Subcutaneous abdominal adipose tissue (tissue), 5 donors: ENCODE measurements around the gene PPIE.

Experiments used
- H3K27ac ChIP-seq: one replicate; pipeline ENCODE4 v1.7.0; 2013; ENCODE audit warnings: low read depth, mild to moderate bottlenecking, inconsistent platforms, low read length, moderate library complexity
- H3K27me3 ChIP-seq, 5 donors: one replicate each; pipeline ENCODE4 v1.7.0; 2013; ENCODE audit warnings: low read length in 5 of 5, inconsistent platforms in 1 of 5; ENCODE audit not compliant: control insufficient read depth in 5 of 5, insufficient read depth in 4 of 5
- H3K36me3 ChIP-seq, 5 donors: one replicate each; pipeline ENCODE4 v1.7.0; 2013; ENCODE audit warnings: low read length in 5 of 5; ENCODE audit not compliant: control insufficient read depth in 5 of 5, insufficient read depth in 5 of 5
- H3K4me1 ChIP-seq, 5 donors: one replicate each; pipeline ENCODE4 v1.7.0; 2013; ENCODE audit warnings: low read length in 5 of 5, mild to moderate bottlenecking in 3 of 5, moderate library complexity in 1 of 5; ENCODE audit not compliant: control insufficient read depth in 5 of 5, insufficient read depth in 5 of 5
- H3K4me3 ChIP-seq, 5 donors: one replicate each; pipeline ENCODE4 v1.7.0; 2013; ENCODE audit warnings: low read length in 5 of 5, low read depth in 1 of 5
- H3K9ac ChIP-seq, 5 donors: one replicate each; pipeline ENCODE4 v1.7.0; 2013; ENCODE audit warnings: low read length in 5 of 5, mild to moderate bottlenecking in 4 of 5, moderate library complexity in 3 of 5
- H3K9me3 ChIP-seq, 5 donors: one replicate each; pipeline ENCODE4 v1.7.0; 2013; ENCODE audit warnings: low read length in 5 of 5; ENCODE audit not compliant: control insufficient read depth in 5 of 5
- donor health status: healthy.
- donor health status: healthy.
- donor health status: healthy.
- donor health status: healthy.
- donor health status: healthy.

Gene PPIE

DNA sequence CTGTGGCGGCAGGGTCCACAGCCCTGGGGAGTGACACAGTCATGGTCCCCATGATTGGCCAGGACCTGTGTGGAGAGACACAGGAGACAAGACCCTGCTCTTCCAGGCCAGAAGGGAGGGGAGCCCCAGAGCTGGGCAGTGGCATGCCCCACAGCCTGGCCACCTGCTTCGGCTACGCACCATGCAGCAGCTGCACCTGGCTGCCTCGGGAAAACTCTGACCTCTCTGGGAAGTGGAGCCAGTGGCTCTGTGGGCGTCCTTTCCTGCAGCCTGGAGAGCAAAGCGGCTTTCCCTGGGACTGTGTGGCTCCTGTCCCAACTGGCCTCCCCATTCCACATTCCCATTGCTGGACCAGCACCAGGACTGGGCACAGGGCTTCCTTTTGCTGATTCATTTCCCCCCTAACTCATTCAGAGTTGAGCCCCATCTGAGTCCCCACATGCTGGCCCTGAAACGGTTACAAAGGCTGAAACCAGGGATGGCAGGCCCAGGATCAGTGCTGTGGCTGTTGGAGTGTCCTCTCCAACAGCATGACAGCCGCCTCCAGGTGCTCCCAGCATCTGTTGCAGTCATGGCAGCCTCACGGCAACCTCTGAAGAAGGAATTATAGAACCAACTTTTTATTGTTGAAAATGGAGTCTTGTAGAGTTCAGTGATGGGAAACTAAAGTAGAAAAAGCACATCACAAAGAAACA lies 17.4 kb downstream of the PPIE start:
- H3K27ac ChIP-seq, result no peak overlapping the region
- no peaks in the 10 kb centered on the region for H3K4me1 ChIP-seq
- H3K4me3 ChIP-seq, result no peak overlapping the region
- H3K9ac ChIP-seq, result no peak overlapping the region
- H3K27me3 ChIP-seq, result no peaks in the 10 kb centered on the region
- H3K36me3 ChIP-seq, result peaks cover 9 to 93% (median 83%) of the 10 kb centered on the region in 5 donors
- H3K9me3 ChIP-seq, result no peaks in the 10 kb centered on the region

GRCh38 chr1:39757501-39757900 lies 18.8 kb downstream of the PPIE start:
- Histone ChIP-seq H3K36me3 (peaks cover 4 to 80% (median 70%) of the 10 kb centered on the region in 5 donors), H3K4me1 (no peaks in the 10 kb centered on the region), H3K27ac (no peak overlapping the region), H3K9me3 (no peaks in the 10 kb centered on the region), H3K27me3 (no peaks in the 10 kb centered on the region), H3K4me3 (no peak overlapping the region), H3K9ac (no peak overlapping the region)

GRCh38 chr1:39758556-39759435 lies 20.1 kb downstream of the PPIE start:
- H3K36me3 ChIP-seq, result peaks cover 4 to 67% (median 60%) of the 10 kb centered on the region in 5 donors
- no peak overlapping the region for H3K27ac ChIP-seq
- no peak overlapping the region for H3K9ac ChIP-seq
- no peak overlapping the region for H3K4me3 ChIP-seq
- no peaks in the 10 kb centered on the region for H3K27me3 ChIP-seq
- no peaks in the 10 kb centered on the region for H3K9me3 ChIP-seq
- H3K4me1 ChIP-seq, result no peaks in the 10 kb centered on the region

GRCh38 chr1:39759436-39759726 lies 20.7 kb downstream of the PPIE start:
- Histone ChIP-seq H3K4me3 (no peak overlapping the region), H3K9ac (no peak overlapping the region), H3K4me1 (no peaks in the 10 kb centered on the region), H3K9me3 (no peaks in the 10 kb centered on the region), H3K36me3 (peaks cover 4 to 61% (median 54%) of the 10 kb centered on the region in 5 donors), H3K27ac (no peak overlapping the region), H3K27me3 (no peaks in the 10 kb centered on the region)

DNA sequence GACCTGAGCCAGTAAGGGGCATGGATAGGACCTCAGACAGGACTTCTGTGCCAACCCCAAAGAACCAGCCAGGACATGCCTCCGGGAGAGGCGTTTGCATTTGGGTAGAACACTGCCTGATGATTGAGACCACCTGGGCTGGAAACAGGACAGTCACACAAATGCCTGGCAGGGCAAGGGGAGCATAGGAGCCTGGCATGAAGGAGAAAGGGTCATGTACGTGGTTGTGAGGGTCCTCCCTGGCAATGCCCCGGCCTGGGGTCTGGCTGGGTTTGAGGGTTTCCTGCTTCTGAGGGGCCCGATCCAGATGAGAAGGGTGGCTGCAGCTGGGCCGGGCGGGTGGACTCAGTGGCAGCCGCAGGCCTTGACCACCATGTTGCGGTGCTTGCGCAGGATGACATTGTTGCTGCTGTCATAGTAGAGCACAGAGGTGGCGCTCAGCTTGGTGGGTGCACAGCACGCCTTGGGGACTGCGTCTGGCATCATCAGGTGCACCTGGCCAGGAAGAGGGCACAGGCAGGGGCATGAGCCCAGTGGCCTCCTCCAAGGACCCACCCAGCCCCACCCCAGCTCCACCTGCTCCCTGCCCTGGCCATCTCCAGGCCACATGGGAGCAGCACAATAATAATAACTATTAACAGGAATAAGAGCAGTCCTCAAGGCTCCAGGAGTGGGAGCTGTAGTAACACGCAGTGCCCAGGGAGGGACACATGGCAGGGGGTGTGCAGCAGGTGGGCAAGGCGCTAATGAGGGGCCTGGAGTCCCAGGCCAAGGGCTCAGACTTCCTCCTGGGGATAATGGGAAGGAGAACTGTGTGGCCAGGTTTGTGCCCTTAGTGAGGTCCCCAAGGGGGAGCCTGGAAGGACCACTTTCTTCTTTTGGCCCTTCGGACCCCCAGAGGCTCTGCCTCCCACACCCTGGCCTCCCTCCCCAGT lies 21.7 kb downstream of the PPIE start:
- no peak overlapping the region for H3K4me3 ChIP-seq
- H3K27me3 ChIP-seq, result no peaks in the 10 kb centered on the region
- H3K27ac ChIP-seq, result no peak overlapping the region
- no peaks in the 10 kb centered on the region for H3K4me1 ChIP-seq
- peaks cover 4 to 52% (median 45%) of the 10 kb centered on the region in 5 donors for H3K36me3 ChIP-seq
- H3K9ac ChIP-seq, result no peak overlapping the region
- H3K9me3 ChIP-seq, result no peaks in the 10 kb centered on the region

DNA sequence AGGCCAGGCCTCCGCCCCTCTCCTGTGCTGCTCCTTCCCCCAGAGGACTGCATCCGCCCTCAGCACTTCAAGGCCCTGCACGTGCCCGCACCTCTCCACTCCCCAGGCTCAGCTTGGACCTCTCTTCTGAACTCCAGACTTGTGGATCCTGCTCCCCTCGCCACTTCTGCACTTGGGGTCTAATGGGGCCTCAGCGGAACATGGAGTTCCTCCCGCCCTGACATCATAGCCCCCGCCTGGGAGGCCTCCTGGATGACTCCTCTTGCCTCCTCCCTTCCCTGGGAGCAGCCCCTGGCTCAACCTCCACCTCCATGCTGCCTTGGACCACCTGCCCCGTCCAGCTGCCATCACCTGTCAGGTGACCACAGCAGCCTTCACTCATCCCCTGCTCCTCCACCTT lies 22.3 kb downstream of the PPIE start:
- Histone ChIP-seq H3K4me1 (no peaks in the 10 kb centered on the region), H3K9ac (no peak overlapping the region), H3K9me3 (no peaks in the 10 kb centered on the region), H3K4me3 (no peak overlapping the region), H3K36me3 (peaks cover 4 to 45% (median 38%) of the 10 kb centered on the region in 5 donors), H3K27ac (no peak overlapping the region), H3K27me3 (no peaks in the 10 kb centered on the region)

- Histone ChIP-seq H3K27me3 (no peaks in the 10 kb centered on the region), H3K27ac (no peak overlapping the region), H3K9ac (no peak overlapping the region), H3K4me3 (no peak overlapping the region), H3K9me3 (no peaks in the 10 kb centered on the region), H3K36me3 (peaks cover 4 to 39% (median 34%) of the 10 kb centered on the region in 5 donors), H3K4me1 (no peaks in the 10 kb centered on the region)
Observed at GRCh38 chr1:39761557-39762260, 23.0 kb downstream of the PPIE start.

DNA sequence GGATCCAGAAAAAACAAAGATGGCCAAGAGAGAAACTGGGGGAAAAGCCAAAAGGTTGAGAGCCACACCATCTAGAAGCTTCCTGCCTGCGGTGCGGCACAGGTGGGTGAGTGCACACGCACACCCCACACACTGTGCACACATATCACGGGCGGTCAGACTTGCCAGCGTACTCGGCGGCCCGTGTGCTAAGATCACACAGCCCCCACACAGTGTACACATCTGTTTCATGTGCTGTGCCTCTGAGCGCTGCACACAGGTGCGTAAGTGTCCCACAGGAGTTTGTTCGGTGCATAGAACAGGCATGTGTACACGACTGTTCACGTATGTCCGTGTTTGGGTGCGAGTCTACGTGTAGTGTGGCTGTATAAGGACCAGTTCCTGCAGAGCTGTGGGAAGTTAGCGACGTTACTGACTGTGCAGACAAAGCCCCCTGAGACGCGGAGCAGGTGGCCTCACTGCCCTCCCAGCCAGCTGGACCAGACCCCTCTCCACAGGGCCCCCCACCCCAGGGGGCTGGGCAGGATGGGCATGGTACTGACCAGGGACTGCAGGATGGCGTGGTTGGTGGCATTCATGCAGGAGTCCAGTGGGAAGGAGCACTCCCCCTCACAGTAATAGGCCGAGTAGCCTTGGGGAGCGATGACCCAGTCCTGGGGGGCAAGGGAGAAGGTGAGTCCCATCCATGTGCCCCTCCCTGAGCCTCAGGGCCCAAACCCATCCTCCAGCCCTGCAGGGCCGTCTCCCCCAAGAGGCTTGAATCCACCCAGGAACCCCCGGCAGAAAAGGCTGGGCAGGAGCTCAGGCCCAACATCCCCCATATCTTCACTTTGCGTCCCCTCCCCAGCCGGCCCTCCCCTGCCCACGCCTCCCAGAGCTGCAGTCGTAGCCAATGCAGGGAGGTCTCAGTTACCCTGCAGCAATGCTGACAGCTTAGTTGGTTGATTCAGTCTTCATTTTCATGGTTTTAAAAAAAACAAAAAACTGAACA lies 24.2 kb downstream of the PPIE start:
- Histone ChIP-seq H3K36me3 (peaks cover 0 to 29% (median 24%) of the 10 kb centered on the region in 5 donors), H3K4me1 (no peaks in the 10 kb centered on the region), H3K27me3 (no peaks in the 10 kb centered on the region), H3K9me3 (no peaks in the 10 kb centered on the region), H3K9ac (no peak overlapping the region), H3K4me3 (no peak overlapping the region), H3K27ac (no peak overlapping the region)
